Motor neuron (in vitro differentiated cells): Measurements from ENCODE around the gene NAT9. TPM values are rescaled to one million over a fixed set of nuclear protein-coding genes. Genes with fewer than 3 reads are reported as not detected.
A peak's percentile ranks its signal among the peaks of the same experiment; 100 is the strongest.

Experiments used
- ATAC-seq, 8 experiments: fragments of 200-7000 bp; cut with Tn5 transposase; replicated peaks in 6 of 8; 2 replicates each; pipeline ENCODE4 v1.8.0; 2021; ENCODE audit warnings: mild to moderate bottlenecking in 8 of 8, moderate library complexity in 8 of 8
- H3K27ac ChIP-seq, 2 donors: fragments of 250-450 bp; sonication (Bioruptor Pico); 2 replicates each; pipeline ENCODE4 v1.9.0; 2021; ENCODE audit warnings: antibody characterized with exemption in 2 of 2, mild to moderate bottlenecking in 2 of 2, moderate library complexity in 1 of 2
- H3K4me1 ChIP-seq, 2 donors: fragments of 250-450 bp; sonication (Bioruptor Pico); replicated peaks in 1 of 2; 2 replicates each; pipeline ENCODE4 v1.6.1; 2021; ENCODE audit warnings: antibody characterized with exemption in 2 of 2, mild to moderate bottlenecking in 2 of 2, moderate library complexity in 1 of 2
- H3K4me3 ChIP-seq, 5 donors: fragments of 250-450 bp; sonication (Bioruptor Pico); 2 replicates each; pipeline ENCODE4 v1.9.0; 2021; ENCODE audit warnings: antibody characterized with exemption in 5 of 5, mild to moderate bottlenecking in 5 of 5, moderate library complexity in 4 of 5
- WGBS, 10 experiments: fragments of 450-650 bp; shearing (Covaris generic); methylation state at CpG; one replicate each; pipeline ENCODE4 v1.0.0; 2022; 5-methylcytosine and 5-hydroxymethylcytosine counted together
- in situ Hi-C, 9 experiments: fragments of 400-800 bp; cut with MboI; loops; one replicate each; pipeline ENCODE4 v1.15.0; 2021; ENCODE audit warnings: low sequenced_read_pairs in 9 of 9, low pct_unique_long_range_greater_than_20kb in 2 of 9; ENCODE audit not compliant: unreplicated experiment in 9 of 9
- total RNA-seq, 8 experiments: library from RNA; unstranded; fragments of 300-600 nt; gene quantifications; 2 replicates each; pipeline versions ENCODE4 v1.2.3 to v1.2.4, GENCODE V29; 2022

NAT9 gene
- total RNA-seq, 8 experiments from 2014 or later: 41.6 to 97.1 (median 46.2) TPM

DNA sequence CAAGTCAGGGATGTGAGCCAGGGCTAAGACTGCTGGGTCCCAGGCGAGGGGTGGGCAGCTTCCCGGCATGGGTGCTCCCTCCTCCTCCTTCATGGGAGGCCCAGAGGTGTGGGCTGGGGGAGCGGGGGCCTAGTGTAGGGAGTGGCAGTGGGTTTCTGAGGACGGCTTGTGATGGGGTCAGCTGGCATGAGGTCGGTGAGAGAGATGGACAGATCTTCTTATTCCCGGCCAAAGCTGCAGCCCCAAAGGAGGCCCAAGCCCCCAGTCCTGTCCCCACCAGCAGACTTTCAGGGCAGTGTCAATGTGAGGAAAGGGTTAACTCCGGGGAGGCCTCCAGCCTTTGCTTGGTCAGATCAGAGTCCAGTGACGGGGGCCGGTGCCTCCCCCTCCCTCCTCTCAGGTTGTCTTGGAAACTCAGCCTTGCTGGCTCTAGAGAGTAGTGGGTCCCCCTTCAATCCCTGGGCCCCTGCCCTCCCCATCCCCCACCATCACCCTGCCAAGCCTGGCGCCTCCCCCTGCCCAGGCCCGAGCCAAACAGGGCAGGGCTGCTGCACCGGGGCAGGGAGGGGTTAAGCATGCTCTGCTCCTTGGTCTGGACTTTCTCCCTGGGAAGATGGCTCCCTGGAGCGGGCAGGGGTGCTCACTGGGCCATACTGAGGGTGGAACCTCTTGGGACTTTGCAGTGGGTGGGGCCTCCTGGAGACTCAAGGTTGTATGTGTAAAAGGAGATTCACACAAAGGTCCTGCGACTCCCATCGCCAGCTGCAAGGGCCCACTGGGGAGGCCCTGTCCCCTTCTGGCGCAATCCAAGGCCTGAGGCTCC, 12.4 kb downstream of the NAT9 start:
- in situ Hi-C loops: loop anchor here in 1 of 9 experiments (25.0 kb wide), 1 partner anchor 99 kb away; the partner anchor contains the start of genes FDXR and GRIN2C
- H3K4me1 ChIP-seq: peaks cover 46 to 51% of the 10 kb centered on the region in 2 donors
- H3K27ac ChIP-seq: no peak overlapping the region
- H3K4me3 ChIP-seq: no peak overlapping the region
- WGBS, 10 experiments: 90% methylated on average over 2 of the region's 16 CpGs; no CpG with 5 or more reads in 9 of the 10 experiments
- ATAC-seq: peak; percentile 4 to 79 (median 72)

DNA sequence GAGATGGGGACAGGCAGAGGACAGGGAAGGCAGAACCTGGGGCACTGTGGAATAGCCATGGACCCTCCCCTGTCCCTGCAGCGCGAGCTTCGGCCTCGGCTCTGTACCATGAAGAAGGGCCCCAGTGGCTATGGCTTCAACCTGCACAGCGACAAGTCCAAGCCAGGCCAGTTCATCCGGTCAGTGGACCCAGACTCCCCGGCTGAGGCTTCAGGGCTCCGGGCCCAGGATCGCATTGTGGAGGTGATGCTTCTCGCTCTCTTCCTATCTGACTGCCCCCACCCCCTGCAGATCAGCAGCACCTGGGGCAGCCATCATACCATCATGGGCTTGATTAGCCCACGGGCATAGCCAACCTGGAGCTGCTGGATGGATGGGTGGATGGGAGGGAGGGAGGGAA, 14.2 kb downstream of the NAT9 start:
- Histone ChIP-seq H3K27ac (no peak overlapping the region), H3K4me3 (no peak overlapping the region), H3K4me1 (peaks cover 49 to 67% of the 10 kb centered on the region in 2 donors)
- in situ Hi-C loops: loop anchor here in 1 of 9 experiments (25.0 kb wide), 1 partner anchor 100 kb away; the partner anchor contains the start of genes FDXR and GRIN2C
- no peak for ATAC-seq
- 60 to 100% (median 93%) methylated on average over 1 to 5 of the region's 11 CpGs; no CpG with 5 or more reads in 4 of the 10 experiments for WGBS, 10 experiments

DNA sequence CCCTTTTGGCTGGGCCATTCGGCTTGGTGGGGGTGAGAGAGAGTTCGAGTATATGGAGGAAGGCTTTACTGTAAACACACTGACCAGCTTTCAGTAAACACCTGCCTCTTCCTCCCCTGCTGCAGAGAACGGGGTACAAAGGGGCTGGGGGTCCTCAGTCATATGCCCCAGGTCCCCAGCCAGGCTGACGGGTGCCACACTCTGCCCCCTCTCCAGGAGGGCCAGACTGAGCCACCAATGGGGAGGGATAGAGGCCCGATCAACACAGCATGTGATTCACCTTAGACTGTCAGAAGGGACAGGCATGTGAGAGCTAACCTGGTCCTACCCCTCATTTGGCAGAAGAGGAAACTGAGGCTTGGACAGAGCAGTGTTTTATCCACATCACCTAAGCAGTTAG, 14.7 kb downstream of the NAT9 start:
- 25 to 38% (median 29%) methylated on average over 2 of the region's 5 CpGs; no CpG with 5 or more reads in 7 of the 10 experiments for WGBS, 10 experiments
- ATAC-seq: no peak
- Histone ChIP-seq H3K27ac (peak overlapping the region in 1 of 2 donors; percentile 35), H3K4me1 (peaks cover 49 to 67% of the 10 kb centered on the region in 2 donors), H3K4me3 (no peak overlapping the region)
- in situ Hi-C loops: loop anchor here in 1 of 9 experiments (25.0 kb wide), 1 partner anchor 101 kb away; the partner anchor contains the start of genes FDXR and GRIN2C

DNA sequence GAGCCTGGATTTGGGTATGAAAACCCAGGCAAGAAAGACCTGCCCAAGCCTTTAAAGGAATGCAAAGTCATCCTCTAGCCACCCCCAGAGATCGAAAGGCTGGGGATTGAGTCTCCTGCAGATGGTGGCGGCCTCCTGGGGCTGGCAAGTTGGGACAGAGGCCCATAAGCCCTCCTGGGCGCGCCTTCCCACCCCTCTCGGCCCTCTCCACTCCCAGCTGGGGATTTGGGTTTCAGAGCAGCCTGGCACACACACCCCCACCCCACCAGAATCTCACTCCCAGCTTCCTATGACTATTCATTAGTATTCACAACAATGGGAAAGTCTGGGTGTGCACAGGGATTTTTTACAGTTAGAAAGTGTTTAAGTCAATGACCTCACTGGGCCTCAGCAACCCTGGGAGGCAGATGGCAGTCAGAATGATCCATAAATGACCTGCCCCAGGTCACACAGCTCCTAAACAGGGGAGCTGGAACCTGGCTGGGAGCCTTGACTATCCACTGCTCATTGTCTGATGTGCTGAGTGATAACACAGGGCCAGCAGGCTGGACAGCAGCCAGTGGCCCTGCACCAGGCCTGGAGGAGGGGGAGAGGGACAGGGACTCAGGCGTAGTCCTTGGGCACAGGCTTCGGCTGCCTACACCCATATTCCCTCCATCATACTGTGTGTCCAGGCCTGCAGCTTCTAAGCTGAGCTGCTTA, 15.6 kb downstream of the NAT9 start:
- Histone ChIP-seq H3K27ac (peak overlapping the region in 1 of 2 donors; percentile 35), H3K4me1 (peaks cover 49 to 67% of the 10 kb centered on the region in 2 donors), H3K4me3 (no peak overlapping the region)
- 17 to 44% (median 40%) methylated on average over 2 to 3 of the region's 7 CpGs; no CpG with 5 or more reads in 5 of the 10 experiments for WGBS, 10 experiments
- peak; percentile 30 to 47 (median 40) for ATAC-seq
- in situ Hi-C loops: loop anchor here in 1 of 9 experiments (25.0 kb wide), 1 partner anchor 102 kb away; the partner anchor contains the start of genes FDXR and GRIN2C

DNA sequence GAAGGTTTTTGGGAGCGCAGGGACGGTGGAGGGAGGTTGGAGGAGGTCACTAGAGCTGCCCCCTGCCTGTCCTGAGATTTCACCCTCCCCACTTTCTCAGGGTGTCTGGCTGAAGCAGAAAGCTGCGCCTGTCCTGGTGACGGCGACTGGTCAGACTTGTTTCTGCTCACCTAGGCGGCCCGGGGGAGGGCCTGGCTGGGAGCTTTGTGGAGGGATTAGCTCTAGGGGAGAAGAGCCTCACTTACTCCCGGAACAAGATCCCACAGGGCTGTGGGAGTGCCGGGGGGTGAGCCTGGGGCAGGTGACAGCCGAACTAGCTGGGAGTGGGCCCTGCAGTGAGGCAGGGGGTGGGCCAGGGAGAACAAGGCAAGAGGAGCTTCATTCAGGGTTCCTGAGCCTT, 16.2 kb downstream of the NAT9 start:
- 30 to 100% (median 77%) methylated on average over 1 to 6 of the region's 10 CpGs; no CpG with 5 or more reads in 6 of the 10 experiments for WGBS, 10 experiments
- Histone ChIP-seq H3K4me3 (no peak overlapping the region), H3K4me1 (peaks cover 47 to 66% of the 10 kb centered on the region in 2 donors), H3K27ac (peak overlapping the region in 1 of 2 donors; percentile 35)
- in situ Hi-C loops: loop anchor here in 1 of 9 experiments (25.0 kb wide), 1 partner anchor 102 kb away; the partner anchor contains the start of genes FDXR and GRIN2C
- no peak for ATAC-seq

DNA sequence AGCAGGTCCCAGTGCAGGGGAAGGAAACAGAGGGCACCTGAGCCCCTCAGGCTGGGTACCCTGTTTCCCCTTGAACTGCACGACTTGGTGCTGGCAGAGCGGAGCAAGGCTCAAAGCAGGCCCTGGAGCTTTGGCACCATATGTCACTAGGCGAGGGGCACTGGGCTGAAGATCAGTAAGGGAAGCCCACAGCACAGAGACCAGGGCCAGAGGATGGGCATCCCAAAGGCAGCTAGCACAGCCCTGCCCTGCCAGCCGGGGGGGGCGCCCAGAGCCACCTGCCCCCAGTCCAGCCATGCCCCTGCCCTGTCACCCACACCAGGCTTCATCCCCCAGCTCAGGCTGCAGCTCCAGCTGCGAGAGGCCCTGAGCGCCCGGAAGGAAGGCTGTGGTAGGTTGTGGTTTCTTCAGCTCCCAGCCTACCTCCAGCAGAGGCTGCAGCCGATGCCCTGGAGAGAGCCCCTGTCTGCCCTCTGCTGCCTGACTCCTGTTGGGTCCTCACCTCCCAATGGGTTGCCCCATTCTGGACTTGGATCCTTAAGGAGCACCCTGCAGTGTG, 16.8 kb downstream of the NAT9 start:
- Histone ChIP-seq H3K27ac (no peak overlapping the region), H3K4me1 (peaks cover 40 to 60% of the 10 kb centered on the region in 2 donors), H3K4me3 (no peak overlapping the region)
- in situ Hi-C loops: loop anchor here in 1 of 9 experiments (25.0 kb wide), 1 partner anchor 103 kb away; the partner anchor contains the start of genes FDXR and GRIN2C
- WGBS, 10 experiments: 17 to 60% methylated on average over 1 of the region's 9 CpGs; no CpG with 5 or more reads in 8 of the 10 experiments
- no peak for ATAC-seq

DNA sequence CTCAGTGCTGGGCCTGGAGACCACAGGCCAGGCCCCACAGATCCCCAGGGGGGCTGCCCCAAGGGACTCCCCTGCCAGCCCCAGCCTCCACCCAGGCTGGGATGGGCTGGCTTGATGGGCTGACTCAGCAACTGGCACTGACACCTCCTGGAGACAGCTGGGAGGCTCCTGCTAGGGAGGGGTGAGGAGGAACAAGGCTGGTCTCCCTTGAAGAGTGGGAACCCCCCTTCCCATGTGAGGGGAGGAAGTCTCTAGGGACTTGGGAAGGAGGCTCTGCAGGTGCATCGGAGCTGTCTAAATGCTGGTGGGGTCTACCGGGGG, 17.3 kb downstream of the NAT9 start:
- no CpG with 5 or more reads among the region's 2 CpGs for WGBS, 10 experiments
- no peak overlapping the region for H3K27ac ChIP-seq
- in situ Hi-C loops: loop anchor here in 1 of 9 experiments (25.0 kb wide), 1 partner anchor 103 kb away; the partner anchor contains the start of genes FDXR and GRIN2C
- H3K4me1 ChIP-seq: peaks cover 35 to 55% of the 10 kb centered on the region in 2 donors
- H3K4me3 ChIP-seq: no peak overlapping the region
- peak; percentile 20 to 41 (median 31) for ATAC-seq

DNA sequence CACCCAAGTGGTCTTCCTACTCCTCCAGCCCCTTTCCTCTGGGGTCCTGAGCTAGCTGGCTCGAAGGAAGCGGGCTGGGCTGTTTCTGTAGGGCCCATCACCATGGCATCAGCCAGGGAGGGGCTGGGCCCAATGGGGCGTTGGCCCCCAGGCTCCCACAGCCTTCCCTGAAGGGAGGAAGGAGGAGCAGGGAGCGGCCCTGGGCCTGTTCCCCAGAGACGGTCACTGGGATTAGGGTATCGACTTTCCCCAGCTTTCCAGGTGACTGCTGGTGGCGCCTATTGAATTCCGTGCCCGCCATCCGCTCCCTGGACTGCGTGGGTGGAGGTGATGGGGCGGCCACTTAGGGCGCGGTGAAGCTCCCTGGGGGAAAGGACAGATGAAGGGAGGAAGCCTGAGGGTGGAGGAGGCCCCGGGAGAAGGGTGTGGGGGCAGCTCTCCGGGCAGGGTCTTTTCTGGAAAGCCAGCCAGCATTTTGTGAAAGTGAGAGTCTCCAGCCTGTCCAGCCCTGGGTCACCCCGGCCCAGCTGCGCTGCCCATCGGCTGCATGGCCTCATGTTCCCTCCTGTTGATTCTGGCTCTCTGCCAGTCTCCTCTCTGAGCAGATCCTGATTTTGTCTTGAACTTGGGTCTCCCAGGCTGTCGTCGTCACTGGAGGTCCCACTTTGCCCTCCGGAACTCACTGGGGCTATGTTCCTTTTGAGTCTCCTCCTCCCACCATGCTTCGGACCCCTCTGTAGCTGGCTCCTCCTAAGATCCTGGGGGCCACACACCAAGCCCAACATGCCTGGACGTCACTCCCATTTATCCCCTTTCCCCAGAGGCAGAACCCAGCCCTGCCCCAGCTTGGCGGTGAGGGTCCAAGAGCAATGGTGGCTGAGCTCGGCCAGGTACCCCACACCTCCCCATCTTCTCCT, 18.0 kb downstream of the NAT9 start:
- Histone ChIP-seq H3K4me3 (no peak overlapping the region), H3K27ac (no peak overlapping the region), H3K4me1 (peaks cover 29 to 49% of the 10 kb centered on the region in 2 donors)
- in situ Hi-C loops: loop anchor here in 1 of 9 experiments (25.0 kb wide), 1 partner anchor 104 kb away; the partner anchor contains the start of genes FDXR and GRIN2C
- peak in 5 of 8 experiments; percentile 10 to 69 (median 62) for ATAC-seq
- 0 to 100% (median 82%) methylated on average over 1 to 4 of the region's 26 CpGs; no CpG with 5 or more reads in 4 of the 10 experiments for WGBS, 10 experiments

DNA sequence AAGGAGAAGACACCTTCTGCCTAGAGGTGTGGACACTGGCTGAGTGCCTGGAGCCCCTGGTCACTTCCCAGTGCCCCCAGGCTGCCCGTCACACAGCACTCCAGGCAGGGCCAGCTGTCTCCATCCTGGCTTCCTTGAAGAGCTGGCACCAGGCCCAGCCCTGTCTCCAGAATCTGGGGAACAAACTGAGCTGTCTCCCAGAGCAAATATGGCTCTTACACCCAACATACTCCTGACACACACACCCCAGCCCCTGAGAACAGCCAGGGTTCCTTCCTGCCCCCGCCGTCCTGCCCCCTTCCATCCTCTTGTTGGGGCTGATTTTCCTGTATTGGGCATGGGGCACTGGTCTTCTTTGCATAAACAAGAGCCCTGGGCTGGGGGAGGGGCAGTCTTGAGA, 18.6 kb downstream of the NAT9 start:
- Histone ChIP-seq H3K27ac (no peak overlapping the region), H3K4me3 (no peak overlapping the region), H3K4me1 (peaks cover 25 to 42% of the 10 kb centered on the region in 2 donors)
- peak in 4 of 8 experiments; percentile 1 to 7 (median 4) for ATAC-seq
- in situ Hi-C loops: loop anchor here in 1 of 9 experiments (25.0 kb wide), 1 partner anchor 105 kb away; the partner anchor contains the start of genes FDXR and GRIN2C
- no CpG with 5 or more reads among the region's 3 CpGs for WGBS, 10 experiments

DNA sequence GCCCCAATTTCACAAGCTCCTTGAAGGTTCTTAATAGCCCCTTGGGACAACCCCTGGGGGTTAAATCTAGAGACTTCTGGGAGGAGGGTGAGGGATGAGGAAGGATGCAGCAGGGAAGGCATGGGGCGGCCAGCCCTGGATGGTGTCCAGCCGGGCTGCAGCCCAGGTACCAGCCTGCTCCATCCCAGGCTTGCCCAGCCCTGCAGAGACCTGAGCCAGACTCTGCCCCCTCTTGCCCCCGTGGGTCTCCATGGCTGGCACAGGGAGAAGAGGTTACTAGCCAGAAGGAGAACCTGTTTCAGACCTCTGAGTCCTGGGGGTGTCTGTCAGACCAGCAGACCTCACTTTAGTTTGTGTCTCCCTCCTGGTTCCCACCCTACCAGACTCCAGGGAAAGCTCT, 19.3 kb downstream of the NAT9 start:
- no peak overlapping the region for H3K27ac ChIP-seq

DNA sequence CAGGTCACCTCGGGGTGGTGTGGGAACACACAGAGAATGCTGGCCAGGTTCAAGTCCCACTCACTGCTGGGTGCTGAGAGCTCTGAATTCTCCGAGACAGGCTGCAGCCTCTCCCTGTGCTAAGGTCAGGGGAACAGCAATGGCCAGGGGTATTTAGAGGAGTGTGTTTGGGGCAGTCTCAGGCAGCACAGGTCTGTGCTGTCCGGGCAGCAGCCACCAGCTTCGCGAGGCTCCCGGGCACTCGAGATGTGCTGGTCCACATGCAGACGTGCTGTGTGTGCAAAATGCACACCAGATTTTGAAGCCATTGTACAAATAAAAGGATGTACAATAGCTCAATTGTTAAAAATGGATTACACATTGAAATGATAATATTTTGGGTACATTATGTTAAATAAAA, 20.6 kb downstream of the NAT9 start:
- H3K4me1 ChIP-seq: peaks cover 15 to 31% of the 10 kb centered on the region in 2 donors
- no peak for ATAC-seq
- no peak overlapping the region for H3K27ac ChIP-seq
- in situ Hi-C loops: loop anchor here in 1 of 9 experiments (25.0 kb wide), 1 partner anchor 107 kb away; the partner anchor contains the start of genes FDXR and GRIN2C
- no peak overlapping the region for H3K4me3 ChIP-seq
- 73% methylated on average over 3 of the region's 8 CpGs; no CpG with 5 or more reads in 8 of the 10 experiments for WGBS, 10 experiments

More for the DNA sequence above, 19.3 kb downstream of the NAT9 start:
- Histone ChIP-seq H3K4me3 (no peak overlapping the region), H3K4me1 (peaks cover 25 to 42% of the 10 kb centered on the region in 2 donors)
- 40 to 100% (median 80%) methylated on average over 1 to 2 of the region's 3 CpGs; no CpG with 5 or more reads in 3 of the 10 experiments for WGBS, 10 experiments
- no peak for ATAC-seq
- in situ Hi-C loops: loop anchor here in 1 of 9 experiments (25.0 kb wide), 1 partner anchor 105 kb away; the partner anchor contains the start of genes FDXR and GRIN2C
